Skeletal muscle tissue (tissue), 4 donors: Measurements from ENCODE around the gene ZNF263. TPM values are rescaled to one million over a fixed set of nuclear protein-coding genes. Genes with fewer than 3 reads are reported as not detected.
A peak's percentile ranks its signal among the peaks of the same experiment; 100 is the strongest.

Experiments used
- H3K27ac ChIP-seq: one replicate; pipeline ENCODE4 v1.7.0; 2013; ENCODE audit warnings: mild to moderate bottlenecking, low read depth, low read length, inconsistent platforms
- H3K27me3 ChIP-seq, 3 donors: one replicate each; pipeline ENCODE4 v1.7.0; 2013; ENCODE audit warnings: low read length in 3 of 3; ENCODE audit not compliant: control insufficient read depth in 3 of 3, insufficient read depth in 3 of 3
- H3K36me3 ChIP-seq, 3 donors: one replicate each; pipeline ENCODE4 v1.7.0; 2013; ENCODE audit warnings: low read length in 3 of 3; ENCODE audit not compliant: control insufficient read depth in 3 of 3, insufficient read depth in 3 of 3
- H3K4me1 ChIP-seq, 3 donors: one replicate each; pipeline ENCODE4 v1.7.0; 2013; ENCODE audit warnings: low read length in 3 of 3, mild to moderate bottlenecking in 3 of 3; ENCODE audit not compliant: control insufficient read depth in 3 of 3, insufficient read depth in 3 of 3
- H3K4me3 ChIP-seq, 3 donors: one replicate each; pipeline ENCODE4 v1.7.0; 2013; ENCODE audit warnings: low read length in 3 of 3
- H3K9ac ChIP-seq, 3 donors: one replicate each; pipeline ENCODE4 v1.7.0; 2013; ENCODE audit warnings: low read length in 3 of 3, mild to moderate bottlenecking in 3 of 3, moderate library complexity in 2 of 3, low read depth in 1 of 3
- H3K9me3 ChIP-seq, 3 donors: one replicate each; pipeline ENCODE4 v1.7.0; 2013; ENCODE audit warnings: low read length in 3 of 3; ENCODE audit not compliant: control insufficient read depth in 3 of 3
- total RNA-seq: library from RNA; depleted of rRNA; stranded (reverse); fragments of >200 nt; gene quantifications from one replicate; pipeline ENCODE4 v1.2.3, GENCODE V29; 2014
- donor health status: Osteomylitis.

ZNF263 gene
- total RNA-seq, 1 donor from 2014 or later = 30.8 TPM

GRCh38 chr16:3282103-3282729 is 1.1 kb upstream of the ZNF263 start:
- peak overlapping the region; percentile 96 to 99 (median 99) for H3K9ac ChIP-seq
- peaks cover 19 to 21% (median 21%) of the 10 kb centered on the region in 3 donors for H3K36me3 ChIP-seq
- peak overlapping the region; percentile 100 for H3K27ac ChIP-seq
- H3K4me3 ChIP-seq = peak overlapping the region; percentile 93 to 99 (median 94)
- H3K4me1 ChIP-seq = peaks cover 17 to 35% (median 25%) of the 10 kb centered on the region in 3 donors
- H3K27me3 ChIP-seq = no peaks in the 10 kb centered on the region
- peaks cover 0 to 2% (median 0%) of the 10 kb centered on the region in 3 donors for H3K9me3 ChIP-seq

DNA sequence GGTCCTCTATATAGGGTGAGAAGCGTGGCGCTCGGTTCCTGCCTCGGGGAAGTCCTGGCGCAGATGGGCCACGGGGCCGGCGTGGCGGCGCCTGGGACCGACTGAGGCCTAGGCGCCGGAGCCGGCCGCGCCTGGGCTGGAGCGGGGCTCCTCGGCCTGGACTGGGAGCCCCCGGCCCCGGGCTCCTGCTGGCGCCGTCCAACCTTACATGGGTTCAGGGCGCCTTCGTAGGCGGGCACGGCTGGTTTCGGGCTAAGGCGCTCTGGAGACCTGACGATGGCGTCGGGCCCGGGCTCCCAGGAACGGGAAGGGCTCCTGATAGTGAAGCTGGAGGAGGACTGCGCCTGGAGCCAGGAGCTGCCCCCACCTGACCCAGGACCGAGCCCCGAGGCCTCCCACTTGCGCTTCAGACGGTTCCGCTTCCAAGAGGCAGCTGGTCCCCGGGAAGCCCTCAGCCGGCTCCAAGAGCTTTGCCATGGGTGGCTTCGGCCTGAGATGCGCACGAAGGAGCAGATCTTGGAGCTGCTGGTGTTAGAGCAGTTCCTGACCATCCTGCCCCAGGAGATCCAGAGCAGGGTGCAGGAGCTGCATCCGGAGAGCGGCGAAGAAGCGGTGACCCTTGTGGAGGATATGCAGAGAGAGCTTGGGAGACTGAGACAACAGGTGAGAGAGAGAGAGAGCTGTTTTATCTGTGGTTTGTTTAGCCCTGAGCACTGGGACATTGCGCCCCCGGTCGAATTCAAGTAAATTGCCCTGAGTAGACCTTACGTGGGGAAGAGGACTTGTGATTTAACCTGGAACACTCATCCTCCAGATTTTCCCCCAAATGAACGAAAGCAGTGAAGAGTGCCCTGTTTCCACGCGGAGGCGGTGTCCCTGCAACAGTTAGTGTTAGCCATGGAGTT is 504 bp downstream of the ZNF263 start:
- Histone ChIP-seq H3K36me3 (peaks cover 28 to 31% (median 30%) of the 10 kb centered on the region in 3 donors), H3K9ac (peak overlapping the region; percentile 96 to 99 (median 99)), H3K27ac (peak overlapping the region; percentile 100), H3K27me3 (no peaks in the 10 kb centered on the region), H3K4me1 (peaks cover 17 to 35% (median 25%) of the 10 kb centered on the region in 3 donors), H3K9me3 (peaks cover 4 to 5% (median 4%) of the 10 kb centered on the region in 3 donors), H3K4me3 (peak overlapping the region; percentile 93 to 99 (median 94))

DNA sequence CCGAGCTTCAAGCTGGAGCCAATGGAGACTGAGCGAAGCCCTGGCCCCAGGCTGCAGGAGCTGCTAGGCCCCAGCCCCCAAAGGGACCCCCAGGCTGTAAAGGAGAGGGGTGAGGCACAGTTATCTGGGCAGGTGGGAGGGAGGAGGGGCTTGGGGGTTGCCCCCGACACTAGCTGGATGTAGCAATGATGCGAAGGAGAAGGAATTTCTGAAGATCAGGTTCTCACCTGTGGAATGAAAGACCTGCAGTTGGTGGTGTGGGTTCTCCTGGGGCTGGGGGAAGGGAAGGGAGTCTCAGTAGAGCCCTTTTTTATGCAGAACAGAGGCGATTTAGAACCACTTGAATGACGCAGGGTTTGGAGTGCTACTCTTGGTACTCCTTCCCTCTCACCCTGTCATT is 1.8 kb downstream of the ZNF263 start:
- H3K9ac ChIP-seq = no peak overlapping the region
- peak overlapping the region; percentile 93 to 99 (median 94) for H3K4me3 ChIP-seq
- H3K27ac ChIP-seq = no peak overlapping the region
- no peaks in the 10 kb centered on the region for H3K27me3 ChIP-seq
- peaks cover 41 to 44% (median 43%) of the 10 kb centered on the region in 3 donors for H3K36me3 ChIP-seq
- peaks cover 17 to 35% (median 25%) of the 10 kb centered on the region in 3 donors for H3K4me1 ChIP-seq
- H3K9me3 ChIP-seq = peaks cover 14 to 16% (median 15%) of the 10 kb centered on the region in 3 donors

GRCh38 chr16:3289998-3290673 is 6.8 kb downstream of the ZNF263 start:
- Histone ChIP-seq H3K9me3 (peaks cover 30 to 47% (median 46%) of the 10 kb centered on the region in 3 donors), H3K27me3 (no peaks in the 10 kb centered on the region), H3K4me3 (peak overlapping the region in 2 of 3 donors; percentile 25 to 54), H3K9ac (no peak overlapping the region), H3K27ac (no peak overlapping the region), H3K36me3 (peaks cover 61 to 76% (median 76%) of the 10 kb centered on the region in 3 donors), H3K4me1 (peaks cover 2 to 12% (median 6%) of the 10 kb centered on the region in 3 donors)

DNA sequence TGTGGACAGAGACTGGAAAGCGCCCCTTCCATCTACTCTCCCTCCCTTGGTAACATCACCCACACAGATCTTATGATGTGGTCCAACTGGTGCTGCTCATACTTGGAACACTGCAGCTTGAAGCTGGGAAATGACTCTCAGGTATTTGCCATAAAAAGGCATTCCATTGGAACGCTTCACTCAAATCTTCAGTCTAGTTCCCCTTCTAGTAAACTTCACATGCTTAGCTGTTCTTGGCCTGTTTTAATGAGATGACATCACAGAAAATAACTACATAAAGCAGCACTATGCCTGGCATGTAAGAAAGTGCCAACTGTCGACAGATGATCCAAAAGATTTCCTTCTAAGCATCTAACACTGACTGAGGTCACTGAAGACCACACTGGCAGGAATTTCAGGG is 9.3 kb downstream of the ZNF263 start:
- H3K27ac ChIP-seq = no peak overlapping the region
- H3K27me3 ChIP-seq = no peaks in the 10 kb centered on the region
- no peak overlapping the region for H3K9ac ChIP-seq
- H3K4me3 ChIP-seq = peak overlapping the region in 2 of 3 donors; percentile 23 to 25
- H3K9me3 ChIP-seq = peaks cover 30 to 52% (median 50%) of the 10 kb centered on the region in 3 donors
- peaks cover 45 to 54% (median 53%) of the 10 kb centered on the region in 3 donors for H3K36me3 ChIP-seq
- no peaks in the 10 kb centered on the region for H3K4me1 ChIP-seq

DNA sequence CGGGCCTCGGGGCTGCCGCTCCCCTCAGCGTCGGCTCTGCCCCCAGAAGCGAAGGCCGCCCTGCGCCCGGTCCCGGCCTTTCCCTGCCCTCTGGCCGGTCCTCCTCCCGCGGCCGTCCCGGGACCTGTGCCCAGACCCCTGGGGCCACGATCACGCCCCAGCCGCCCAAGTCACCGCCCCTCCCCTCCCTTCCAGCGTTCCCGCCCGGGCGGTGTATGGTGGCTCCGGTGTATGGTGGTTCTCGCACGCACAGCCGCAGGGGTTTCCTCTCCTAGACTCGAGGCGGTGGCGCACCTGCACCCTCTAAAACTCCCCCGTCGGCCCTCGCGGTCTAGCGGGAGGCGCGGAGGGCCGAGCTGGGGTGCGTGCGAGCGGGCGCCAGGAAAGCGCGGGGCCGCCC is 11.9 kb downstream of the ZNF263 start:
- Histone ChIP-seq H3K27ac (no peak overlapping the region), H3K4me3 (no peak overlapping the region), H3K27me3 (no peaks in the 10 kb centered on the region), H3K36me3 (peaks cover 31 to 44% (median 44%) of the 10 kb centered on the region in 3 donors), H3K9me3 (peaks cover 13 to 41% (median 38%) of the 10 kb centered on the region in 3 donors), H3K4me1 (no peaks in the 10 kb centered on the region), H3K9ac (no peak overlapping the region)

DNA sequence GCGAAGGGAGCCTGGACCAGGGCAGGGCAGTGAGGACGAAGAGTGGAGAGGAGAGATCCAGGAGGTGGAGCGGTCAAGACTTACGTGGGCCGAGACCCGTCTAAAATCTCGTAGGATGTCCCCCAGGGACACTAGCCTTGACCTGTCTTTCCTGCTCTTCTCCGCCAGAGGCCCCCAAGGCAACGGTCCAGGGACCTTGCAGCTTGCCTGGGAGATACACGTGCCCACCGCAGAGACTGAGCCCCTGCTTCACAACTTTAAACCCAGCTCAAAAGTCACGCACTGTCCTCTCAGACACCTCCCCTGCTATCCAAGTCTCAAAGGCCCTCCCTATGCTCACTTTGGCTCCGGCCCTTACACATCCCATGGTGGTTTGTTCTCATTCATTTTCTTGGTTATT is 12.5 kb downstream of the ZNF263 start:
- Histone ChIP-seq H3K27ac (no peak overlapping the region), H3K9me3 (peaks cover 10 to 36% (median 32%) of the 10 kb centered on the region in 3 donors), H3K36me3 (peaks cover 29 to 43% (median 42%) of the 10 kb centered on the region in 3 donors), H3K4me3 (no peak overlapping the region), H3K9ac (no peak overlapping the region), H3K4me1 (no peaks in the 10 kb centered on the region), H3K27me3 (no peaks in the 10 kb centered on the region)

DNA sequence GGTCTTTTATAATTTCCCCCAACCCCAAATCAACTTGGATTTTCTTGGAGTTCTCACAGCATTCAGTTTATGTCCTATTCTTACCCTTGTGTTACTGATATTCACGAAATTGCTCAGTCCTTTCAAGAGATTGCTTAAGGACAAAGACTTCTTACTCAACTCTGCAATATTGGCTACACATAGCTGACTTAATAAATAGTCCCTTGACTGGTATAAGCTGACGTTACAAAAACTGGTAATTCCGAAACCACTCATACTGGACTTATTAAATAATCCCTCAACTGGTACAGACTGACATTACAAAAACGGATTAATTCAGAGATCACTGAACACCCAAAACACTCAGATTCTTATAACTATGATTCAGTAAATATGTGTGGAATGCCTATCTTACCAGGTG is 21.1 kb downstream of the ZNF263 start:
- H3K4me1 ChIP-seq = peaks cover 5 to 18% (median 14%) of the 10 kb centered on the region in 3 donors
- H3K36me3 ChIP-seq = peaks cover 31 to 38% (median 34%) of the 10 kb centered on the region in 3 donors
- H3K27ac ChIP-seq = peak overlapping the region; percentile 88
- peaks cover 7 to 15% (median 8%) of the 10 kb centered on the region in 3 donors for H3K9me3 ChIP-seq
- no peaks in the 10 kb centered on the region for H3K27me3 ChIP-seq
- H3K9ac ChIP-seq = peak overlapping the region; percentile 91 to 95 (median 91)
- peak overlapping the region; percentile 91 to 95 (median 94) for H3K4me3 ChIP-seq
